HFF-Myc (cell line): ENCODE results near the gene GPD1L.
"Not testable (repeated sequence)": the region's sequence is repeated elsewhere in the genome, so short reads cannot be mapped to it uniquely, and the experiment has no call there.

Experiments used
- DNase-seq: peaks from one replicate; pipeline ENCODE4 v3.0.0-alpha.2; 2011; ENCODE audit warnings: low read depth; ENCODE audit errors: extremely low read depth
- H3K4me3 ChIP-seq: replicated peaks from 2 replicates; pipeline ENCODE4 v1.5.1; 2011; ENCODE audit warnings: low read depth, mild to moderate bottlenecking, control low read depth, low read length
- TF ChIP-seq, protein P1 (sequence below): IDR thresholded peaks from 2 replicates; pipeline ENCODE4 v1.5.1; 2012; ENCODE audit warnings: mild to moderate bottlenecking, low read depth, low read length, control low read depth; ENCODE audit errors: missing control alignments

GPD1L gene

GRCh38 chr3:32113981-32114545 is 7.6 kb downstream of the GPD1L start:
- TF ChIP-seq, protein P1, sequence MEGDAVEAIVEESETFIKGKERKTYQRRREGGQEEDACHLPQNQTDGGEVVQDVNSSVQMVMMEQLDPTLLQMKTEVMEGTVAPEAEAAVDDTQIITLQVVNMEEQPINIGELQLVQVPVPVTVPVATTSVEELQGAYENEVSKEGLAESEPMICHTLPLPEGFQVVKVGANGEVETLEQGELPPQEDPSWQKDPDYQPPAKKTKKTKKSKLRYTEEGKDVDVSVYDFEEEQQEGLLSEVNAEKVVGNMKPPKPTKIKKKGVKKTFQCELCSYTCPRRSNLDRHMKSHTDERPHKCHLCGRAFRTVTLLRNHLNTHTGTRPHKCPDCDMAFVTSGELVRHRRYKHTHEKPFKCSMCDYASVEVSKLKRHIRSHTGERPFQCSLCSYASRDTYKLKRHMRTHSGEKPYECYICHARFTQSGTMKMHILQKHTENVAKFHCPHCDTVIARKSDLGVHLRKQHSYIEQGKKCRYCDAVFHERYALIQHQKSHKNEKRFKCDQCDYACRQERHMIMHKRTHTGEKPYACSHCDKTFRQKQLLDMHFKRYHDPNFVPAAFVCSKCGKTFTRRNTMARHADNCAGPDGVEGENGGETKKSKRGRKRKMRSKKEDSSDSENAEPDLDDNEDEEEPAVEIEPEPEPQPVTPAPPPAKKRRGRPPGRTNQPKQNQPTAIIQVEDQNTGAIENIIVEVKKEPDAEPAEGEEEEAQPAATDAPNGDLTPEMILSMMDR, result no peak
- no peak overlapping the region for H3K4me3 ChIP-seq
- no peak for DNase-seq

- DNase-seq, H3K4me3 ChIP-seq: not testable (repeated sequence)
Observed at GRCh38 chr3:32114546-32115386, 8.3 kb downstream of the GPD1L start.

DNA sequence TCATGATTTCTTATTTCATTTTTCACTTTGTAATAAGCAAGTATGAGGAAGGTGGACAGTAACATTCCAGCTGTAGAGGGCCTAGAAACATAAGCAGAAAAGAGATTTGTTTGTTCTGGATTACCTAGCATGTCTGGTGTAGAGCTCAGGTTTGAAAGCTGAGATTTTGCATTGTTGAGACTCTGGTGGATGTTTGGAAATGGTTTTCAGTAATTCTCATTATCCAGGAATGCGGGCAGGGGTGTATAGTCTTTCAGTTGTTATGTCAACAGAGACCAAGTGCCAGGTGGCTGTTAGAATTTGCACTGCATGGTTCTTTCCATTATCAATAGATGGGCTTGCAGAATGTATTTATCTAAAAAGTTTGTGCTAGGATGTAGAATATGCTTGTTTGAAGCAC is 10.9 kb downstream of the GPD1L start:
- no peak for DNase-seq
- TF ChIP-seq, protein P1, result no peak

GRCh38 chr3:32118215-32118614 is 11.8 kb downstream of the GPD1L start:
- TF ChIP-seq, protein P1, result no peak
- H3K4me3 ChIP-seq, result no peak overlapping the region
- no peak for DNase-seq

More for the DNA sequence above, 10.9 kb downstream of the GPD1L start:
- no peak overlapping the region for H3K4me3 ChIP-seq

DNA sequence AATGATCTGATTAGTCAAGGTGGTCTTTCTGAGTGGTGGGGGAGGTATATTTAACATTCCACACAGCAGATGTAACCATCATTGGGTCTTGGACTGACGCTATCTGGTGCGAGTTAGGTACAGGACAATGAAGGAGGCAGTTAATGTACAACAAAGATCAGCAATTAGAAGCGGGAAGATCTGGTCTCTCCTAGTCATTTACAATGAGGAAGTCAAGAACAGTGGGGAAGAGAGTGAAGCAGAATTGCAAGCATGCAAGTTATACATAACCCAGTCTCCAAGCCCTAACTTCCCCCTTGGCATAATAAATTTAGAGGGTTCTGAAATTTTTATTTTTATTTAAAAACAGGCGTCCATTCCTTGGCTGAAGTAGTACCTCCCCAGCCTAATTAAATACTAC is 14.1 kb downstream of the GPD1L start:
- H3K4me3 ChIP-seq, result no peak overlapping the region
- no peak for DNase-seq
- TF ChIP-seq, protein P1, result no peak

DNA sequence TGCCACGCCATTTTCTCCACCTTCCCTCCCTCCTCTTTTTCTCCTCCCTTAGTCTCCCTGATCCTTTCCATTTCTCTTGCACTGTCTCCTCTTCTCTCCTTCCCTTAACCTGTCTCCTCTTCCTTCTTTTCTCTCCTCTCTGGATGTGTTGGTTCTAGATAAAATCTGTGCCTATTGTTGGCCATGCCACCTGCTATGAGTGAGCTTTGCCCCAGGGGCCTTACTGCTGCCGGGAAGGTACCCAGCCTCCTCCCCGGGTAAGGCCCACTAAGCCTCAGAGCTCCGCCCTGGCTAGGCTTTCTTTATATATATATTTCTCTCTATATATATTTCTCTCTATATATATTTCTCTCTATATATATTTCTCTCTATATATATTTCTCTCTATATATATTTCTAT is 14.7 kb downstream of the GPD1L start:
- TF ChIP-seq, protein P1, result no peak
- no peak overlapping the region for H3K4me3 ChIP-seq
- no peak for DNase-seq

DNA sequence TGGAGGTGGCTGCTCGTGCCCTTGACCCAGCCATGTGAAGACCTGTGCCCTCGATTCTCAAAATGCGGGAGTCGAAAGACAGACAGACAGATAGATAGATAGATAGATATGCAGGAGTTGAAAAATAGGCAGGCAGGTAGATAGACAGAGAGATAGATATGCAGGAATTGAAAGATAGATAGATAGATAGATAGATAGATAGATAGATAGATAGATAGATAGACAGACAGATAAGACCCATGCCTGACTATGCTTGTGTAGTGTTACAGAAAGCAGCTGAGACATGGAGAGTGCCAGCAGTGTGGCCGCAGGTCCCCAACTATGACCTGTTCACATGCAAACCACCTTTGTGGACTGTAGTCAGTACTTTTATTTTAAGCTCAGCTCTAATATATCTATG is 17.2 kb downstream of the GPD1L start:
- TF ChIP-seq, protein P1, result no peak
- DNase-seq, result no peak

More for the DNA sequence above, 17.2 kb downstream of the GPD1L start:
- no peak overlapping the region for H3K4me3 ChIP-seq
